Skeletal muscle satellite cell (primary cell): ENCODE data around the gene FAM170B.

Experiments
- H3K27me3 ChIP-seq: 2 replicates; pipeline ENCODE4 v1.7.0; 2013; ENCODE audit warnings: low read length; ENCODE audit not compliant: control insufficient read depth, insufficient read depth
- H3K36me3 ChIP-seq: 2 replicates; pipeline ENCODE4 v1.7.0; 2013; ENCODE audit warnings: mild to moderate bottlenecking, control low read depth, low read length; ENCODE audit not compliant: insufficient read depth
- H3K4me1 ChIP-seq: 2 replicates; pipeline ENCODE4 v1.7.0; 2013; ENCODE audit warnings: low read length; ENCODE audit not compliant: control insufficient read depth, insufficient read depth
- H3K4me2 ChIP-seq: 2 replicates; pipeline ENCODE4 v1.7.0; 2013; ENCODE audit warnings: mild to moderate bottlenecking, low read length
- H3K4me3 ChIP-seq: 2 replicates; pipeline ENCODE4 v1.7.0; 2013; ENCODE audit warnings: low read length
- H3K9ac ChIP-seq: 2 replicates; pipeline ENCODE4 v1.7.0; 2013; ENCODE audit warnings: mild to moderate bottlenecking, low read depth, low read length, moderate library complexity
- H3K9me3 ChIP-seq: replicated peaks from 2 replicates; pipeline ENCODE4 v1.7.0; 2013; ENCODE audit warnings: mild to moderate bottlenecking, control low read depth, low read length

The FAM170B gene

GRCh38 chr10:49091450-49092210, 42.2 kb downstream of the FAM170B start:
- H3K4me2 ChIP-seq = no peak overlapping the region
- H3K27me3 ChIP-seq = peaks cover 3% of the 10 kb centered on the region
- H3K9ac ChIP-seq = no peak overlapping the region
- H3K9me3 ChIP-seq = peaks cover 4% of the 10 kb centered on the region
- no peaks in the 10 kb centered on the region for H3K36me3 ChIP-seq
- H3K4me3 ChIP-seq = no peak overlapping the region
- no peaks in the 10 kb centered on the region for H3K4me1 ChIP-seq

- peaks cover 3% of the 10 kb centered on the region for H3K27me3 ChIP-seq
- no peaks in the 10 kb centered on the region for H3K36me3 ChIP-seq
- no peak overlapping the region for H3K4me3 ChIP-seq
- peaks cover 4% of the 10 kb centered on the region for H3K9me3 ChIP-seq
- H3K9ac ChIP-seq = no peak overlapping the region
- no peak overlapping the region for H3K4me2 ChIP-seq
- no peaks in the 10 kb centered on the region for H3K4me1 ChIP-seq
These were observed 43.0 kb downstream of the FAM170B start for GRCh38 chr10:49090696-49091380.

GRCh38 chr10:49090189-49090575, 43.6 kb downstream of the FAM170B start:
- H3K4me1 ChIP-seq = no peaks in the 10 kb centered on the region
- H3K4me3 ChIP-seq = no peak overlapping the region
- no peak overlapping the region for H3K9ac ChIP-seq
- no peak overlapping the region for H3K4me2 ChIP-seq
- peaks cover 3% of the 10 kb centered on the region for H3K27me3 ChIP-seq
- H3K9me3 ChIP-seq = peaks cover 4% of the 10 kb centered on the region
- no peaks in the 10 kb centered on the region for H3K36me3 ChIP-seq

- no peak overlapping the region for H3K9ac ChIP-seq
- no peaks in the 10 kb centered on the region for H3K36me3 ChIP-seq
- H3K4me1 ChIP-seq = no peaks in the 10 kb centered on the region
- peaks cover 4% of the 10 kb centered on the region for H3K9me3 ChIP-seq
- H3K4me3 ChIP-seq = no peak overlapping the region
- H3K4me2 ChIP-seq = no peak overlapping the region
- peaks cover 3% of the 10 kb centered on the region for H3K27me3 ChIP-seq
These were observed 44.1 kb downstream of the FAM170B start for GRCh38 chr10:49089557-49090188.

- H3K27me3 ChIP-seq = peaks cover 3% of the 10 kb centered on the region
- no peak overlapping the region for H3K4me2 ChIP-seq
- H3K4me3 ChIP-seq = no peak overlapping the region
- no peak overlapping the region for H3K9ac ChIP-seq
- no peaks in the 10 kb centered on the region for H3K4me1 ChIP-seq
- H3K36me3 ChIP-seq = no peaks in the 10 kb centered on the region
- peaks cover 4% of the 10 kb centered on the region for H3K9me3 ChIP-seq
These were observed 44.7 kb downstream of the FAM170B start for GRCh38 chr10:49089152-49089551.

GRCh38 chr10:49086889-49087288, 46.9 kb downstream of the FAM170B start:
- no peak overlapping the region for H3K4me3 ChIP-seq
- H3K27me3 ChIP-seq = peaks cover 7% of the 10 kb centered on the region
- no peak overlapping the region for H3K4me2 ChIP-seq
- H3K9me3 ChIP-seq = peaks cover 4% of the 10 kb centered on the region
- no peak overlapping the region for H3K9ac ChIP-seq
- no peaks in the 10 kb centered on the region for H3K36me3 ChIP-seq
- H3K4me1 ChIP-seq = no peaks in the 10 kb centered on the region

GRCh38 chr10:49083261-49083660, 50.6 kb downstream of the FAM170B start:
- Histone ChIP-seq H3K4me3 (no peak overlapping the region), H3K9me3 (peaks cover 4% of the 10 kb centered on the region), H3K36me3 (no peaks in the 10 kb centered on the region), H3K4me2 (no peak overlapping the region), H3K4me1 (no peaks in the 10 kb centered on the region), H3K27me3 (peaks cover 21% of the 10 kb centered on the region), H3K9ac (no peak overlapping the region)

- peaks cover 21% of the 10 kb centered on the region for H3K27me3 ChIP-seq
- no peak overlapping the region for H3K4me3 ChIP-seq
- H3K9ac ChIP-seq = no peak overlapping the region
- H3K4me2 ChIP-seq = no peak overlapping the region
- H3K4me1 ChIP-seq = no peaks in the 10 kb centered on the region
- peaks cover 4% of the 10 kb centered on the region for H3K9me3 ChIP-seq
- no peaks in the 10 kb centered on the region for H3K36me3 ChIP-seq
These were observed 51.1 kb downstream of the FAM170B start for GRCh38 chr10:49082766-49083165.

GRCh38 chr10:49081547-49082275, 52.1 kb downstream of the FAM170B start:
- Histone ChIP-seq H3K36me3 (no peaks in the 10 kb centered on the region), H3K4me2 (no peak overlapping the region), H3K9ac (no peak overlapping the region), H3K4me3 (no peak overlapping the region), H3K27me3 (peaks cover 21% of the 10 kb centered on the region), H3K9me3 (no peaks in the 10 kb centered on the region), H3K4me1 (no peaks in the 10 kb centered on the region)
